ENCODE data around the gene LLGL2.
A peak's percentile ranks its signal among the peaks of the same experiment; 100 is the strongest.

LLGL2 gene

DNA sequence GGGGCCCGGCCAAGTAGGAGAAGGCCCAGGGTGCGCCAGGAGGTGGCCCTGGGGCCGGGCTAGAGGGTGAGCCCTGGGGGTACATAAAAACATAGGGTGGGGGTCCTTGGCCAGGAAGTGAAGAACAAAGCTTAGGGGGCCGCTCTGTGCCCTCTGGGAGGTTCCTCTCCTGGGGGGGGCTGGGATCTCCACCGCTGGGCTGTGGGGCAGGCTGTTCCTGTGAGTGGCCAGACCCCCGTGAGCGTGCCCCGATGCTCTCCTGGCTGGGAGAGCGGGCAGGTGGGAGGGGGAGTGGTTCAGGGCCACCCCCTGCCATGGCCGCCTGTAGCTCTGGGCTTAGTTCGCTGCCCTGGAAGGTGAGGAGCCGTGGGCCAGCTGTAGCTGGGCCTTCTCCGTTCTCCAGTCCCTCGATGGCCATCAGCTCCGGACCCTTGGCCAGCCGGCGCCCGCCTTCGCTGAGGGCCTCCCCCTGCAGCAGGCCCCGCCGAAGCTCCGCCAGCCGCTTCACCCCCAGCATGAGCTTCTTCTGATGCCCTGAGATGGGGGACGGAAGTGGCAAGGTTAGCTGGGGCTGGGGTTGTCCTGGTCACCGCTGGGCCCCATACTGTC, 22.7 kb upstream of the LLGL2 start:
- H3K27me3 ChIP-seq (ENCODE audit: control insufficient read depth, low read length) = no peaks in the 10 kb centered on the region
- H3K9me2 ChIP-seq (replicated peaks; ENCODE audit: control insufficient read depth, low read length) = no peaks in the 10 kb centered on the region
- H3K36me3 ChIP-seq (ENCODE audit: control insufficient read depth, low read length) = no peaks in the 10 kb centered on the region; the same call in 1 of the 2 replicates
- no peaks in the 10 kb centered on the region for H3F3A ChIP-seq (ENCODE audit: control insufficient read depth, insufficient read depth)
- no peaks in the 10 kb centered on the region for H3K4me1 ChIP-seq (ENCODE audit: control insufficient read depth, low read length)
- no peak for TF ChIP-seq EZH2phosphoT487 (IDR thresholded peaks at IDR 0.05; ENCODE audit: borderline replicate concordance, low read length)
- TF ChIP-seq, protein P1, sequence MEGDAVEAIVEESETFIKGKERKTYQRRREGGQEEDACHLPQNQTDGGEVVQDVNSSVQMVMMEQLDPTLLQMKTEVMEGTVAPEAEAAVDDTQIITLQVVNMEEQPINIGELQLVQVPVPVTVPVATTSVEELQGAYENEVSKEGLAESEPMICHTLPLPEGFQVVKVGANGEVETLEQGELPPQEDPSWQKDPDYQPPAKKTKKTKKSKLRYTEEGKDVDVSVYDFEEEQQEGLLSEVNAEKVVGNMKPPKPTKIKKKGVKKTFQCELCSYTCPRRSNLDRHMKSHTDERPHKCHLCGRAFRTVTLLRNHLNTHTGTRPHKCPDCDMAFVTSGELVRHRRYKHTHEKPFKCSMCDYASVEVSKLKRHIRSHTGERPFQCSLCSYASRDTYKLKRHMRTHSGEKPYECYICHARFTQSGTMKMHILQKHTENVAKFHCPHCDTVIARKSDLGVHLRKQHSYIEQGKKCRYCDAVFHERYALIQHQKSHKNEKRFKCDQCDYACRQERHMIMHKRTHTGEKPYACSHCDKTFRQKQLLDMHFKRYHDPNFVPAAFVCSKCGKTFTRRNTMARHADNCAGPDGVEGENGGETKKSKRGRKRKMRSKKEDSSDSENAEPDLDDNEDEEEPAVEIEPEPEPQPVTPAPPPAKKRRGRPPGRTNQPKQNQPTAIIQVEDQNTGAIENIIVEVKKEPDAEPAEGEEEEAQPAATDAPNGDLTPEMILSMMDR (IDR thresholded peaks at IDR 0.05; ENCODE audit: low read depth, low read length, poor library complexity, severe bottlenecking) = no peak
- H3K4me2 ChIP-seq (ENCODE audit: low read length) = no peak overlapping the region
- no peaks in the 10 kb centered on the region for H3K9me3 ChIP-seq (ENCODE audit: control insufficient read depth, insufficient read depth, low read length)
- H3K79me2 ChIP-seq (ENCODE audit: control insufficient read depth, low read length) = no peaks in the 10 kb centered on the region
- no peak overlapping the region for H3K27ac ChIP-seq (ENCODE audit: low read depth, low read length)
- no peak overlapping the region for H3K4me3 ChIP-seq (ENCODE audit: low read length)
- H4K20me1 ChIP-seq (ENCODE audit: control insufficient read depth, insufficient read depth, low read depth, low read length) = no peaks in the 10 kb centered on the region

DNA sequence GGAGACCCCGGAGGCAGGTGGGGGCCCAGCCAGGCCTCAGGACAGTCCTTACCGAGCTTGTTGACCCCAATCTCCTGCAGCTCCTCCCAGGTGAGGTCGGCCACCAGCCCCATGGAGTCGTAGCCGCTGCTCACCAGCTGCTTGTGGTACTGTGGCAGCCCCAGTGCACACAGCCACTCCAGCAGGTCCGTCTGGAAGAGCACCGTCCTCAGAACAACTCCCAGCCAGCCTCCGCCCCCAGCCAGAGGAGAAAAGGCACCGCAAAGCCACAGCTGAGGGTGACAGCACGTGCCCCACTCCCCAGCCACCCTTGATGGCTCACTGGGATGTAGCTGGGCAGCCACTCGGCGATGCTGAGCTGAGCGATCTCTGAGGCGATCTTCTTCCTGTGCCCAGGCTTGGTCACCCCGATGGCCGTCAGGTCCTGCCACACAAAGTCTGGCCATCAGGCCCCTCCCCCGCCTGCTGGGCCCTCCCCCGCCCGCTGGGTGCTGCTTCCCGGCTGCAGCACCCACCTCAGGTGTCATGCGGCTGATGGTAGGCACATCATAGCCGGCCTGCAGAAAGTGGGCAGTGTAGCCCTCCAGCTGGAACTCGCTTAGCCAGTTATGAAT, 22.1 kb upstream of the LLGL2 start:
- Histone ChIP-seq H3F3A (ENCODE audit: control insufficient read depth, insufficient read depth) (no peaks in the 10 kb centered on the region), H3K27ac (ENCODE audit: low read depth, low read length) (no peak overlapping the region), H3K79me2 (ENCODE audit: control insufficient read depth, low read length) (no peaks in the 10 kb centered on the region), H3K27me3 (ENCODE audit: control insufficient read depth, low read length) (no peaks in the 10 kb centered on the region), H3K4me3 (ENCODE audit: low read length) (no peak overlapping the region), H3K4me2 (ENCODE audit: low read length) (no peak overlapping the region), H4K20me1 (ENCODE audit: control insufficient read depth, insufficient read depth, low read depth, low read length) (no peaks in the 10 kb centered on the region), H3K9me3 (ENCODE audit: control insufficient read depth, insufficient read depth, low read length) (no peaks in the 10 kb centered on the region), H3K36me3 (ENCODE audit: control insufficient read depth, low read length) (no peaks in the 10 kb centered on the region), H3K9me2 (replicated peaks; ENCODE audit: control insufficient read depth, low read length) (no peaks in the 10 kb centered on the region), H3K4me1 (ENCODE audit: control insufficient read depth, low read length) (no peaks in the 10 kb centered on the region)
- no peak for TF ChIP-seq EZH2phosphoT487 (IDR thresholded peaks at IDR 0.05; ENCODE audit: borderline replicate concordance, low read length)

DNA sequence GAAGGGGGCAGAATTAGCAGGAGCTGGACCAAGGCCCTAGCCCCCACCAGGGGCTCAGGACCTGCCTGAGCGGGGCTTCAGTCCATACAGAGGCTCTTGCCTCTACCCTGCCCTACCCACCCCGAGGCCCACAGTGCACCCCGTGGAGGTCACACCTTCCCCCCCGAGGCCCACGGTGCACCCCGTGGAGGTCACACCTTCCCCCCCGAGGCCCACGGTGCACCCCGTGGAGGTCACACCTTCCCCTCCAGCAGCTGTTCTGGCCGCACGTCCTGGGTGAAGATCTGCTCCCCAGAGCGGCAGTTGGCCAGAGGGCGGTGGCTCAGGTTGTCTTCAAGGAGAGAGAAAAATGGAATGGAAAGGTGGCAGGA, 21.5 kb upstream of the LLGL2 start:
- H3K27ac ChIP-seq (ENCODE audit: low read depth, low read length) = no peak overlapping the region
- H4K20me1 ChIP-seq (ENCODE audit: control insufficient read depth, insufficient read depth, low read depth, low read length) = no peaks in the 10 kb centered on the region
- H3K9me3 ChIP-seq (ENCODE audit: control insufficient read depth, insufficient read depth, low read length) = no peaks in the 10 kb centered on the region
- no peaks in the 10 kb centered on the region for H3F3A ChIP-seq (ENCODE audit: control insufficient read depth, insufficient read depth)
- H3K79me2 ChIP-seq (ENCODE audit: control insufficient read depth, low read length) = no peaks in the 10 kb centered on the region
- TF ChIP-seq, protein P1 (IDR thresholded peaks at IDR 0.05; ENCODE audit: low read depth, low read length, poor library complexity, severe bottlenecking) = no peak
- no peak for TF ChIP-seq EZH2phosphoT487 (IDR thresholded peaks at IDR 0.05; ENCODE audit: borderline replicate concordance, low read length)
- H3K27me3 ChIP-seq (ENCODE audit: control insufficient read depth, low read length) = no peaks in the 10 kb centered on the region
- no peaks in the 10 kb centered on the region for H3K9me2 ChIP-seq (replicated peaks; ENCODE audit: control insufficient read depth, low read length)
- H3K4me2 ChIP-seq (ENCODE audit: low read length) = no peak overlapping the region
- H3K4me3 ChIP-seq (ENCODE audit: low read length) = no peak overlapping the region
- H3K4me1 ChIP-seq (ENCODE audit: control insufficient read depth, low read length) = no peaks in the 10 kb centered on the region
- H3K36me3 ChIP-seq (ENCODE audit: control insufficient read depth, low read length) = no peaks in the 10 kb centered on the region

DNA sequence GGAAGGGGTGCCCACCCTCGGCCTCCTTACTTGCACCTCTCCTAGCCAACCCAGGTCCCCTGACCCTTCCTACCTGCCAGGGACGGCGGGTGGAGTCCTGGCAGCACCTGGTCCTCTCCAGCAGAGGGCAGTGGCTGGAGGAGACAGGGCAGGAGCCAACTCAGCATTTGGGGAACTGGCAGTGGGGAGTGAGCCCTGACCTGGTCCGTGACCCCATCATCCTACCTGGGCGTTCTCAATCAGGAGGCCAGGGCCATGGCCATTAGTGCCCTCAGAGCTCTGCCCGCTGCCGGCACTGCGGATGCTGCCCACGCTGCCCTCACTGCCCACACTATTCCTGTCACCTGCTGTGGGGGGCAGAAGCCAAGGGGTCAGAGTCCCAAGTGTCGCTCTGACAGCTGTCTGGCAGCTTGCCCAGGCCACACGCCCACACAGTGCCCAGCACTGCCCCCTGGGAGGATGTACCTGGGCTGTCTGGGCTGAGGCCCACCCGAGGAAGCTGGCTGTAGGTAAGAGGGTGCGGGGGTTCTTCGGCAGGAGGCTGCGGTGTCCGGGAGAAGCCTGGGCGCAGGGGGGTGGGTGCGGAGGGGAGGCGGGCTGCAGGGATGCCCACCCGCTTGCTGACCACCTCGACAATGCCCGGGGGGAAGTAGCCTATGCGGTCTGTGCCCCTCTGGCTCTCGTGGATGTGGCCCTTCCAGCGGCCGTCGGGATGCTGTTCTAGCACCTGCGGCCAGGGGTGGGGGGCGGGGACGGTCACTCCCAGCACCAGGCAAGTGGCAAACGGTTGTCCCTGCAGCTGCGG, 20.9 kb upstream of the LLGL2 start:
- H3K79me2 ChIP-seq (ENCODE audit: control insufficient read depth, low read length) = no peaks in the 10 kb centered on the region
- no peaks in the 10 kb centered on the region for H3K9me2 ChIP-seq (replicated peaks; ENCODE audit: control insufficient read depth, low read length)
- no peaks in the 10 kb centered on the region for H3F3A ChIP-seq (ENCODE audit: control insufficient read depth, insufficient read depth)
- H3K4me3 ChIP-seq (ENCODE audit: low read length) = no peak overlapping the region
- no peak overlapping the region for H3K4me2 ChIP-seq (ENCODE audit: low read length)
- no peaks in the 10 kb centered on the region for H3K9me3 ChIP-seq (ENCODE audit: control insufficient read depth, insufficient read depth, low read length)
- H3K4me1 ChIP-seq (ENCODE audit: control insufficient read depth, low read length) = no peaks in the 10 kb centered on the region
- TF ChIP-seq EZH2phosphoT487 (IDR thresholded peaks at IDR 0.05; ENCODE audit: borderline replicate concordance, low read length) = no peak
- TF ChIP-seq, protein P1 (IDR thresholded peaks at IDR 0.05; ENCODE audit: low read depth, low read length, poor library complexity, severe bottlenecking) = peak; percentile 73
- H4K20me1 ChIP-seq (ENCODE audit: control insufficient read depth, insufficient read depth, low read depth, low read length) = no peaks in the 10 kb centered on the region
- H3K27ac ChIP-seq (ENCODE audit: low read depth, low read length) = no peak overlapping the region
- no peaks in the 10 kb centered on the region for H3K27me3 ChIP-seq (ENCODE audit: control insufficient read depth, low read length)
- no peaks in the 10 kb centered on the region for H3K36me3 ChIP-seq (ENCODE audit: control insufficient read depth, low read length)
